Stimulated activated CD4-positive, alpha-beta T cell treated with anti-CD3 and anti-CD28 coated beads, TNF-alpha, amount 100 ng/mL, for 24 hours (primary cell): Measurements from ENCODE around the gene DBH.

Source experiments
- DNase-seq, 3 experiments: peaks; one replicate each; pipeline ENCODE4 v3.0.0-alpha.2; 2020; ENCODE audit warnings: low read depth in 3 of 3

The DBH gene

DNA sequence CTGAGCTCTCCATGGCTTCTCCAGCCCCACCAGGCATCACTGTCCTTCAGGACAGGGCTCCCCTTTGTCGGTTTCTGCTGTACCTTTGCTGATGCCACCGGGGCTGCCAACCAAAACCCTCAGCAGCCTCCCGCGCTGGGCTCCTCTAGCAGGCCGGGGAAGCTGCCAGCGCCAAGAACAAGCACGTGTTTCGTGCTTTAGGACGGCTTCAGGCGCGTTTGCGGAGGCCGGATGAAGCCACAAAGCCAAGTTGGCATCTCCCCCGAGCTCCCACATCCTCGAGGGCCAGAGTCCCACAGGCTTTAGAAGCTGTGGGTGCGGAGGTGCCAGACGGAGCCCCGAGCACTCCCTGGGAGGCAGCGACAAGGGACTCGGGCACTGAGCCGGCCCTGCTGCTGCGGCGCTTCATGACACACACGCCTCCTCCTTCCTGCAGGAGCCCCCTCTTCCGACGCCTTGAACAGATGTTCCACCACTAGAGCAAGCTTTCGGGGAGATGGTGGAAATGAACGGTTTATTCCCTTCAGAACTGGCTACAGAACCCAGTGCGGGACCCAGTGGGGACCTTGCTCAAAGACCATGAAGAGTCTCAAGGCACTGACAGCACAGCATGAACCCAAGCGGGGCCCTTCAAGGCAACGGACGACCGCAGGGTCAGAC is 65.3 kb downstream of the DBH start:
- peak in 1 of 3 experiments; percentile 43 for DNase-seq

DNA sequence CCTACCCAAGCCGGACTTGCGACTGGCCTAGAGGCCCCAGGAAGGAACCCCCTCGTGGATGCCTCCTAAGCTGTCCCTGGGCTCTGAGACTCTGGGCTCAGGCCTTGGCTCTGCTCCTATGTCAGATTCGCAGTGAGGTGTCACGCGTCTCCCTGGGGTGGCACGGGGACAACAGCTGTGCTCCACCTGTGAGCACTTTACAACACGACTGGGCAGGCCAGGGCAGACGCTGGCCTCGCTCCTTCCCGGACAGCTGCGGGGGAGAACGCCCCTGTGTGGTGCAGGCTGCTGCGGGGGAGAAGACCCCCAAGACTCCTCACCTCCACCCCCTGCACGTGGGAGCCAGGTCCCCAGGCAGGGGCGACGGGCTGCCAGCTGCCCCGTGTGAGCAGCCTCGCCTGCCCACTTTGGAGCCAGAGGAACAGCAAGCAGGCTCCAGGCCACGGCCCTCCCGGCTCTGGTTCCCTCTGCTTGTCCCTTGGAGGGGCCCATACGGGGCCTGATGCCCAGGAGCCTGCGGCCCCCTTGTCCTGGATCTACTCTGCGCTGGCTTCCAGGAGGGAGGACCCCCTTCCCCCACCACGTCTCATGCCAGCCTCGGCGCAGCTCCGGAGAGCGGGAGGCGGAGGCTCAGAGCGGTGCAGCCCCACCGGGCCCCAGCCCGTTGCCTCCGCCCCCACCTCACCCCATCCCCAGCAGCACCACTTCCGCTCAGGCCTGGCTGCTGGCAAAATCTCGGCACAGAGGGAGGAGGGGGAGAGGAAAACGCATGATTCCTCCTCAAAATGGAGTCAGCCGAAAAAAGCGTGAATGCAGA is 66.0 kb downstream of the DBH start:
- peak; percentile 42 to 76 (median 48) for DNase-seq

DNA sequence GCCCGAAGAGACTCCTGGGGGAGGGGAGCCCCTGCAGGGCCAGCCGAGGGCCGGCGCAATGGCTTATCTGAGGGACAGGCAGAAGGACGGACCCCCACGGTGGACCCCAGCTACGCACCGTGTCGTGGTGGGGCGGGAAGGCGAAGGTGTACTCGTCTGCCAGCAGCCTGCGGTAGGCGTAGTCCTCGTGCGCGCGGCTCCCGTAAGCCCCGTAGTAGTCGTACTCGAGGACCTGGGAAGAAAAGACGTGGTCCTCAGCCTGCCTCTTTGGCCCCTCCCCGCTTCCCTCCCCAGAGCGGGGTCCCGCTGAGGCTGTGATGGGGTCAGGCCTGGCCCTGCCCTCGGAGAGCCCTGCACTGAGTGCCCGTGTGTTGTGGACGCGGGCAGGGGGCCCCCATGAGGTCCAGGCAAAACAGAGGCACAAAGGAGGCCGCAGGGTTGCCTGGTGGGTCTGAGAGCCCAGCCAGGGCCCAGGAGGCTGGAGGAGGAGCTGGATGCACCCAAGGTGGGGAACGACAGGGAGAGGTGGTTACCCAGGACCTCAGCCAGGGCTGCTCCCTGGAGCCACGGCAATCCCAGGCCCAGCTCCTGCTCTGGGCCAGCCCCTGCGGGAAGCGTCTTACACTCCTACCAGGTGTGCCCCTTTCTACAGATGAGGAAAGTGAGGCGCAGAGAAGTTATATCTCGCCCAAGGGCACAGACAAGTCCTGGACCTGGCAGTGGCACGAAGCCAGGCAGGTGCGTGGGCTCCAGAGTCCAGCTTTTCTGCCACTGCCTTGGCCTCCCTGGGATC is 66.8 kb downstream of the DBH start:
- peak in 1 of 3 experiments; percentile 19 for DNase-seq

DNA sequence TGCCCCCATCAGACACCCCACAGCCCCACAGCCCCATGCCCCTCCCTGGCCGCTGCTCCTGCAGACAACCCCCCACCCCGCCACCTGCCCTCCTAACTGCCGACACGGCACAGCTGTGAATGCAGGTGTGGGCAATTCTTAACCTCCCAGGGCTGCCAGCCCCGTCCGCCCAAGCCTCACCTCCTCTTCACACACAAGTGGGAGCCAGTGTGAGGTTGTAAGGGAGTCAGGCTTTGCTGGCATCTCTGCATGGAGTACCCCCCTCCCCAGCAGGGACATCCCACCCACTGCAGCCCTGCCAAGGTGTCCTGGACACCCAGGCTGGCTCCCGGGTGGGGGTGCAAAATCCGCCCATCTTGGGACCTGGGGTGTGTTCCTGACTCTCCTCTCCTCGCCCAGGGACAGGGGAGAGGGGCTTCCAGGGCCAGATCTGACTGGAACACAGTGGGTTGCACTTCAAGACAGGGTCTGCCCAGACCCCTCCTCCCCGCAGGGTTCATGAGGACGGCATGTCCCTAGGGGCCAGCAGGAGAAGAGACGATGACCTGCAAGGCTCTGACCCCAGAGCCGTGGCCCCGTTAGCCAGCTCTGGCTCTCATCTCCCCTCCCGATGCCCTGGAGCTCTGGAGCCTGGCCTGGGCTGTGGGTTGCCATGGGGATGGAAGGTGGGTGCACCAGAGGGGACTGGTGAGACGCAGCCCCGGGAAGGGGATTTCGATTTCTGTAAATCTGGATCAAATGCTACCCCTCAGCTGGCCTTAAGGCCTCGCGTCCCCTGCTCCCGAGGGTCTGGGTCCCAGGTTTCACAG is 67.6 kb downstream of the DBH start:
- no peak for DNase-seq

DNA sequence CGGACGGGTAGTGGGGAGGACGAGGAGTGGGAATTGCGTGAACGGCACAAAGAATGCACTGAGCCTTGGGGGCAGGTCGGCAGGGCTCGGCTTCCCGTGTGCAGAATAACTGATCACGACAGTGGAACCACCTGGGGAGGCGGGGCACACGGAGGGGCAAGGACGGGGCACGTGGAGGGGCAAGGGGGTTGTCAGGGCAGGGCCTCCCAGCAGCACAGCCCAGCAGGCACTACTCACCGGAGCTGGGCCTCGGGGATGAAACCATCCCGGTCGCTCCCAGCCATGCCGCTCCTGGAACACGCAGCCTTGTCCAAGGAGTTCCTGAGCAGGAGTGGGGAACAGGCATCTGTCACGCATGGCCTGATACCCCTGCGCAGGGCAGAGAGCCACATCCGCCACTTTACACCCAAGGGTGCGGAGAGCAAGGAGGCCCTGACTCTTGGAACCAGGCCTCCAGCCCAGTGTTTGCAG is 68.6 kb downstream of the DBH start:
- no peak for DNase-seq

DNA sequence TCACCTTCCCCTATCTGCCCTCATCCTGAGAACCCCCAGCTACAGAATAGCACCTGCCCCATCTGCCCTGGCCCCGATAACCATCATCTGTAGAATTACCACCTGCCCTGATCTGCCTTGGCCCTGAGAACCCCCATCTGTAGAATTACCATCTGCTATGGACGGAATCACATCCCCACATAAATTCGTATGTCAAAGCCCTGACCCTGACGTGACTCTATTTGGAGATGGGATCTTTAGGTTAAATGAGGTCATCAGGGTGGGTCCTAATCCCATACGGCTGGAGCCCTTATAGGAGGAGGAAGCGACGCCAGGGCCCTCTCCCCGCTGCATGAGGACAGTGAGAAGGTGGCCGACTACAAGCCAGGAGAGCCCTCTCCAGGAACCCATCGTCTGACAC is 69.4 kb downstream of the DBH start:
- DNase-seq: no peak

DNA sequence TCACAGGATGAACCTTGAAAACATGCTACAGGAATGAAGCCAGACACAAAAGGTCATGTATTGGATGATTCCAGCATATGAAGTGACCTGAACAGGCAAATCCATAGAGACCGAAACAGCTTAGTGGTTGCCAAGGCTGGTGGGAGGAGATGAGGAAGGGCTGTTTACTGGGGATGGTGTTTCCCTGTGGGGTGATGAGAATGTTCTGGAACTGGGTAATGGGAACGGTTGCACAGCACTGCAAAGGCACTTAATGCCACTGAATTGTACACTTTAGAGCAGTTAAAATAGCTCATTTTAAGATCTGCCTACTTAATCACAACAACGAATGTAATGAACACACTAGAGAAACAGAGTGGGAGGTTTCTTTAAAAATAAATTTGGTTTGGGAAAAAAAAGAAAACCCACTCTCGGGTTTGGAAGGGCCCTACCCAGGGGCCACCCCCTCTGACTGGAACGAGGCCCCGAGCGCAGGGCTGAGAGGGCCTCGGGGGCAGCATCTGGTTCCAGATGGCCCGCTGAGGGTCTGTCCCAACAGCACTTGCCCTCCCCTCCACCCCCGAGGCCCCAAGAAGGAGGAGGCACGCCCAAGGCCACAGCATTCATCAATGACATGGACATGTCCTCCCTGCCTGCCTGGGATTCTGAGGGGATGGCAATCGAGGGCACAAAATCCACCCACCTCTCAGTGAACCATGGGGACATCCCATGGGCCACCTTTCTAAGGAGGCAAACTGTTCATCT is 70.3 kb downstream of the DBH start:
- DNase-seq: no peak

DNA sequence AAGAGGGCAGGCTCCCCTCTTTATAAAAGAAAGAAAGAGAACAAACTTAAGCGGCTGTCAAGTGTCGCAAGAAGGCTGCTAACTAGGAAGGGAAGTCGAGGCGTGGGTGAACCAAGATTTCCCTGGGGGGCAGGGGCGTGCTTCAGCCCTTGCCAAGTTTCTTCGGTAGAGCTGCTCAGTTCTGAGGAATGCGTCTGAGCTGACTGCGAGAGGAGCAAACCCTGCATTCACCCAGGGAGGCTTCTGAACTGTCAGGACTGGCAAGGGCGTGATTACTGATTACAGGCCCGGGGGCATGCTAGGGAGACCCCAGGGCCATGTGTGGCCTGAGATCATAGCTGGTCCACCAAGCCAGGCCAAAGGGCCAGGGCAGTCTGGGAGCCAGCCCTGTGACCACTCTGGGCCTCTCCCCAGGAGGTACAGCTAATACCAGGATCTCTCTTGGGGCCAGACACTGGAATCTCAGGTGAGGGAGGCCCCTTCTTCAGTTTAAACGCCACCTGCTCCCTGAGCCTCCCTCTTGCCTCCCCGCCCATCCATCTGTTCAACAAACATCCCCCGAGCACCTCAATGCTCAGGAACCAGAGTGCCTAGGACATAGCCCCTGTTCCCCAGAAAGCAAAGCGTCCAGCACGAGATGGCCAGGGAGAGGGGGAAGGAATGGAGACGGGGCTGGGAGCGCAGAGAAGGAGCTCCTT is 71.1 kb downstream of the DBH start:
- no peak for DNase-seq

DNA sequence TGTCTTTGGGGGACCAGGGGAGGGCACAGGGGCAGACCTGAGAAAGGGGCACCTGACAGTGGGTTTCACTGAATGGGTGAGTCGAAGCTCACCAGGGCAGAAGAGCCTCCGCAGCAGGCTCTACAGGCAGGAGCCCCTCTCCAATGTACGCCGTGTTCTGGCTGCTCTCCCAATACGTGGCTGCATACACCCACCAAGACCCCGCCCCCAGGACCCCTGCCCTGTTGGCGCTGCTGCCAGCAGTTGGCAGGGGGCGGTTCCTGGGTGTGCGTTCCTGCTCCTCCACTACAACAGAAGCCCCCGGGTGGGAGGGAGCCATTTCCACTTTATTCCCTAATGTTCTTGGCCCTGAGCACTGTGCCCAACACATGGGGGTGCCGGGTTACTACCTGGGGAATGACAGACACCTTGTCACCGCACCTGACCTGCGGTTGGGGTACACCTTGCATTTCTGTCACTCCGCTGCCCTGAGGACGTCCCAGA is 71.6 kb downstream of the DBH start:
- no peak for DNase-seq

DNA sequence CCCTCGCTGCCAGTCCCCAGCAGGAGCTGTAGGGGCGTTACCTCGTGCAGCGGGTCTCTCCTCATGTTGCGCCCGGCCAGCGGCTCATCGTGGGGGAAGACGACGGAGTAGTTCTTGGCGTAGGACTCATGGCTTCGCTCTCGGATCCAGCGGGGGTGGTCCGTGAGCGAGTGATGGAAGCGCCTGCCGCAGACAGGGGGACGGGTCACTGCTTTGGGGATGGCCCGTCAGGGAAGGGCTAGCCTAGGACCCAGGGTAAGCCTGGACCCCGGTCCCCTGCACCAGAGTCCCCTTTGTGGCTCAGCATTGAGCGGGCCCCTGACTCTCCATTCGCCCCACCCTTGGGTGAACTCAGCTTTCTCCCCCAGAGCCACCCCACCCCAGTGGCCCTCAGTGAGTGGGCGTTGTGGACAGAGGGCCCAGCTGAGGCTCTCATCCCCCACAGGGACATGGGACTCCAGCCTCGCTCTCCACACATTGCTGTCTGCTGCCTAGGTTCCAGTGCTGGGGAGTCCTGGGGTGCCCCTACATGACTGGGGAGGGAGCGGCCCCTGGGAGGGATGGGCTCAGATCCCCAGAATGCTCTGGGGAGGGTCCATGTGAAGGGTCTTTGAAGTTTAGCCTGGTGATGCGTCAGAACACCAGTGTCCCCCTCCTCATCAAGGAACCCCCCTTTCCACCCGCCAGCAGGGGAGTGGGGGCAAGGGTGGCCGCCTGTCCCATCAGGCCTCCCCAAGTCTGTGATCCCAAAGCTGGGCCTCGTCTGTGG is 72.3 kb downstream of the DBH start:
- DNase-seq: no peak
